Measurements from ENCODE around the gene TTLL11.

TTLL11 gene

DNA sequence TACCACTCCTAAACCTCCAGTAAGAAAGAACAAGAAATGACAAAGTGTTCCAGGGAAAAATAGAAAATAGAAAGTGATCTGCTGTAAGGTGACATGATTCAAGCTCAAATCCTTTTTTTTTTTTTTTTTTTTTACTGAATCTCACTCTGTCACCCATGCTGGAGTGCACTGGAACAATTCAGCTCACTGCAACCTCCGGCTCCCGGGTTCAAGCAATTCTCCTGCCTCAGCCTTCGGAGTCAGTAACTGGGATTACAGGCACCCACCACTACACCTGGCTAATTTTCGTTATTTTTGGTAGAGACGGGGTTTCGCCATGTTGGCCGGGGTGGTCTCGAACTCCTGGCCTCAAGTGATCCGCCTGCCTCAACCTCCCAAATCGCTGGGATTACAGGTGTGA, 35.9 kb downstream of the TTLL11 start:
- H3K9me3 ChIP-seq (replicated peaks in 1 of 2; ENCODE audit: control insufficient read depth in 2 of 2, insufficient read depth in 1 of 2, low read depth in 1 of 2, low read length in 2 of 2), result no peaks in the 10 kb centered on the region
- no peak overlapping the region for H3K18ac ChIP-seq (ENCODE audit: low read length)
- H3K27me3 ChIP-seq (ENCODE audit: control insufficient read depth in 3 of 3, insufficient read depth in 3 of 3, low read depth in 1 of 3, low read length in 3 of 3), result no peaks in the 10 kb centered on the region
- H3K4me1 ChIP-seq (ENCODE audit: control insufficient read depth in 2 of 2, insufficient read depth in 1 of 2, low read depth in 1 of 2, low read length in 2 of 2), result peaks cover 0 to 2% of the 10 kb centered on the region in 2 donors
- H3K14ac ChIP-seq (ENCODE audit: low read length), result no peak overlapping the region
- H3K4me3 ChIP-seq (ENCODE audit: low read length in 2 of 2), result no peak overlapping the region
- H3K23ac ChIP-seq (ENCODE audit: low read depth, low read length, poor library complexity), result no peak overlapping the region
- no peak overlapping the region for H2BK12ac ChIP-seq (ENCODE audit: low read length)
- H3K9ac ChIP-seq (ENCODE audit: low read depth, low read length, poor library complexity), result no peak overlapping the region
- DNase-seq (ENCODE audit: low spot score), result no peak
- H2BK5ac ChIP-seq (ENCODE audit: low read length), result no peak overlapping the region
- no peaks in the 10 kb centered on the region for H3K36me3 ChIP-seq (replicated peaks in 1 of 2; ENCODE audit: control insufficient read depth in 2 of 2, insufficient read depth in 2 of 2, low read length in 2 of 2)
- H2BK15ac ChIP-seq (ENCODE audit: low read length), result no peak overlapping the region
- H3K4me2 ChIP-seq (ENCODE audit: insufficient read depth, low read length, poor library complexity, severe bottlenecking), result no peak overlapping the region
- no peak overlapping the region for H4K8ac ChIP-seq (ENCODE audit: low read depth, low read length)
- no peak overlapping the region for H3K4ac ChIP-seq (ENCODE audit: low read length)
- H2AK5ac ChIP-seq (ENCODE audit: low read depth, low read length), result no peak overlapping the region
- no peak overlapping the region for H4K91ac ChIP-seq (ENCODE audit: low read depth, low read length, poor library complexity)
- H2BK120ac ChIP-seq (ENCODE audit: low read depth, low read length), result no peak overlapping the region
- no peak overlapping the region for H2AFZ ChIP-seq (ENCODE audit: low read length)
- H3K27ac ChIP-seq (replicated peaks; ENCODE audit: low read length), result no peak overlapping the region
- H3K79me1 ChIP-seq (ENCODE audit: low read depth, low read length), result no peaks in the 10 kb centered on the region
- no CpG with 5 or more reads among the region's 10 CpGs for WGBS, 2 donors (ENCODE audit: extremely low coverage in 2 of 2, insufficient read length in 2 of 2, insufficient replicate concordance in 1 of 2)

DNA sequence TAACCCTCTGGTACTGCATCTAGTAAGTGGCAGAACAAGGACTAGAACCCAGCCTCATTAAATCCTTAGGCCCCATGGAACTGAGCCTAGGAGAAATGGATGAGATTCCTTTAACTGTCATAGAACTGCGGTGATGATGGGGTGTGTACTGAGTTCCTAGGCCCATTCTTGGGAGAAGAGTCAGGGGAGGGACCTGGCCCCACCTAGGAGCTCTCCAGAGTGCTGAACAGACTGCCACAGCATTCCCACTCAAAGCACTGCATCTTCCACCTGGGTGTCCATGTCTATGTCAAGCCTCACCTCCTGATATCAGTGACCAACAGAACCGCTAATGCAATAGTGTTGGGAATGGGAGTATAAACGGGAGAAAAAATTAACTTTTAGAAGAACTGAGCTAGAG, 36.6 kb downstream of the TTLL11 start:
- H4K91ac ChIP-seq (ENCODE audit: low read depth, low read length, poor library complexity), result no peak overlapping the region
- H3K4me2 ChIP-seq (ENCODE audit: insufficient read depth, low read length, poor library complexity, severe bottlenecking), result no peak overlapping the region
- H3K79me1 ChIP-seq (ENCODE audit: low read depth, low read length), result no peaks in the 10 kb centered on the region
- H3K9ac ChIP-seq (ENCODE audit: low read depth, low read length, poor library complexity), result no peak overlapping the region
- no peaks in the 10 kb centered on the region for H3K36me3 ChIP-seq (replicated peaks in 1 of 2; ENCODE audit: control insufficient read depth in 2 of 2, insufficient read depth in 2 of 2, low read length in 2 of 2)
- no peak overlapping the region for H2BK120ac ChIP-seq (ENCODE audit: low read depth, low read length)
- H3K18ac ChIP-seq (ENCODE audit: low read length), result no peak overlapping the region
- H2BK12ac ChIP-seq (ENCODE audit: low read length), result no peak overlapping the region
- no peak overlapping the region for H4K8ac ChIP-seq (ENCODE audit: low read depth, low read length)
- H2AK5ac ChIP-seq (ENCODE audit: low read depth, low read length), result no peak overlapping the region
- H3K23ac ChIP-seq (ENCODE audit: low read depth, low read length, poor library complexity), result no peak overlapping the region
- no peak overlapping the region for H3K14ac ChIP-seq (ENCODE audit: low read length)
- H3K4me3 ChIP-seq (ENCODE audit: low read length in 2 of 2), result no peak overlapping the region
- no CpG with 5 or more reads among the region's 3 CpGs for WGBS, 2 donors (ENCODE audit: extremely low coverage in 2 of 2, insufficient read length in 2 of 2, insufficient replicate concordance in 1 of 2)
- no peaks in the 10 kb centered on the region for H3K9me3 ChIP-seq (replicated peaks in 1 of 2; ENCODE audit: control insufficient read depth in 2 of 2, insufficient read depth in 1 of 2, low read depth in 1 of 2, low read length in 2 of 2)
- H3K27ac ChIP-seq (replicated peaks; ENCODE audit: low read length), result no peak overlapping the region
- peaks cover 0 to 2% of the 10 kb centered on the region in 2 donors for H3K4me1 ChIP-seq (ENCODE audit: control insufficient read depth in 2 of 2, insufficient read depth in 1 of 2, low read depth in 1 of 2, low read length in 2 of 2)
- no peak overlapping the region for H2AFZ ChIP-seq (ENCODE audit: low read length)
- no peak overlapping the region for H2BK5ac ChIP-seq (ENCODE audit: low read length)
- H3K4ac ChIP-seq (ENCODE audit: low read length), result no peak overlapping the region
- DNase-seq (ENCODE audit: low spot score), result peak; percentile 37
- H3K27me3 ChIP-seq (ENCODE audit: control insufficient read depth in 3 of 3, insufficient read depth in 3 of 3, low read depth in 1 of 3, low read length in 3 of 3), result no peaks in the 10 kb centered on the region
- H2BK15ac ChIP-seq (ENCODE audit: low read length), result no peak overlapping the region

DNA sequence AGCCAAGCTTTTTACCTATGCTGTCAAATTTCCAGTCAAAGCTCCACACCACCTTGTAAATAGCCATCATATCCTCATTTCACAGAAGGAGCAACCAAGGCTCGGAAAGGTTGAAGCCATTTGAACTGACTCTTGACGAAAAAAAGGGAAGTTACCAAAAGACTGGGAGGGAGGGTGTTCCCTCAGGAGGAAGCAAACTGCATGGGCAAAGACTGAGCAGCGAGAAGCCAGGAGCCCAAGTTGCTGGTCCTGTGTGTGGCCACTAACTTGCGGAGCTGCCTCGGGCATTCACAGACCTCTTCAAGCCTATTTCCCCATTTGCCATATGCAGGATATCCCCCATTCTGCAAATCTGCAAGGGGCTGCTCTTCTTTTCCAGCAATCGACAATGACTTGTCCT, 37.4 kb downstream of the TTLL11 start:
- Histone ChIP-seq H3K18ac (ENCODE audit: low read length) (no peak overlapping the region), H2BK5ac (ENCODE audit: low read length) (no peak overlapping the region), H4K91ac (ENCODE audit: low read depth, low read length, poor library complexity) (no peak overlapping the region), H2BK120ac (ENCODE audit: low read depth, low read length) (no peak overlapping the region), H2BK15ac (ENCODE audit: low read length) (no peak overlapping the region), H3K27me3 (ENCODE audit: control insufficient read depth in 3 of 3, insufficient read depth in 3 of 3, low read depth in 1 of 3, low read length in 3 of 3) (no peaks in the 10 kb centered on the region), H4K8ac (ENCODE audit: low read depth, low read length) (no peak overlapping the region), H2BK12ac (ENCODE audit: low read length) (no peak overlapping the region), H3K4ac (ENCODE audit: low read length) (no peak overlapping the region), H2AFZ (ENCODE audit: low read length) (no peak overlapping the region), H2AK5ac (ENCODE audit: low read depth, low read length) (no peak overlapping the region), H3K4me1 (ENCODE audit: control insufficient read depth in 2 of 2, insufficient read depth in 1 of 2, low read depth in 1 of 2, low read length in 2 of 2) (peaks cover 0 to 2% of the 10 kb centered on the region in 2 donors), H3K23ac (ENCODE audit: low read depth, low read length, poor library complexity) (no peak overlapping the region), H3K4me2 (ENCODE audit: insufficient read depth, low read length, poor library complexity, severe bottlenecking) (no peak overlapping the region), H3K9me3 (replicated peaks in 1 of 2; ENCODE audit: control insufficient read depth in 2 of 2, insufficient read depth in 1 of 2, low read depth in 1 of 2, low read length in 2 of 2) (no peaks in the 10 kb centered on the region), H3K79me1 (ENCODE audit: low read depth, low read length) (no peaks in the 10 kb centered on the region), H3K14ac (ENCODE audit: low read length) (no peak overlapping the region), H3K27ac (replicated peaks; ENCODE audit: low read length) (no peak overlapping the region), H3K4me3 (ENCODE audit: low read length in 2 of 2) (no peak overlapping the region), H3K9ac (ENCODE audit: low read depth, low read length, poor library complexity) (no peak overlapping the region), H3K36me3 (replicated peaks in 1 of 2; ENCODE audit: control insufficient read depth in 2 of 2, insufficient read depth in 2 of 2, low read length in 2 of 2) (no peaks in the 10 kb centered on the region)
- no CpG with 5 or more reads among the region's 6 CpGs for WGBS, 2 donors (ENCODE audit: extremely low coverage in 2 of 2, insufficient read length in 2 of 2, insufficient replicate concordance in 1 of 2)
- no peak for DNase-seq (ENCODE audit: low spot score)

DNA sequence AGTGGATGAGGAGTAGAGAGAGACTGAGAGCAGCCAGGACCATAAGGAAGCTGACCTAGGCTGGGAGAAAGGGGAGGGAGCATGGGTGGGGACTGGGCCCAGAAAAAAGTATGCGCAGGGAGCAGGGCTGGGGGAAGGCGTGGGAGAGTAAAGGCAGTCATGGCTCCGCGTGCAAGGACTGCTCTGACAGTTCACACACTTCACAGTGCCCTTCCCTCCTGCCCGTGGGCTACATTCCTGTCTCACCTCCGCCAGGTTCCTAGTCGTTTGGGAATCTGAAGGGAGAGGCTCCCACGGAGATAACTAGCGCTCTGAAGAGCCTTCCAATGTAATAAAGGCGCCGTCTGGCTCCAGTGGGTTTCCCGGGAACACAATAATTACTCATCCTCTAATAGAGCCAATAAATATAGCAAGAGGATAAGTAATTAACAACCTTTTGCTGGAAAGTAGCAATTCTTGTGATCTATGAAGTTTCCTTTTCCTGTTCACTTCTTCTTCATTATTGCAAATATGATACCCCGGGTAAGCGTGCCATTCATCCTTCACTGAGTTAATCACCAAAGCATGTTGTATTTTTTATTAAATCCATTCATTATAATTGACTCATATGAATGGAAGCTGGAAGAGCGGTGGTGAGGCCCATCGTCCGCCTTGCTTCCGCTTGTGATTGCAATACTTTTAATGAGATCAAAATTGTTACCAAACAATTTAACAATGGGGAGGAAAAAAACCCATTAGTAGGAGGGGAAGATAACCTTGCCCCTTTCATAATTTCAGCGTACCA, 39.3 kb downstream of the TTLL11 start:
- peak overlapping the region; percentile 42 for H3K4ac ChIP-seq (ENCODE audit: low read length)
- H3K9me3 ChIP-seq (replicated peaks in 1 of 2; ENCODE audit: control insufficient read depth in 2 of 2, insufficient read depth in 1 of 2, low read depth in 1 of 2, low read length in 2 of 2), result no peaks in the 10 kb centered on the region
- H2BK12ac ChIP-seq (ENCODE audit: low read length), result no peak overlapping the region
- H3K4me3 ChIP-seq (ENCODE audit: low read length in 2 of 2), result no peak overlapping the region
- H4K91ac ChIP-seq (ENCODE audit: low read depth, low read length, poor library complexity), result no peak overlapping the region
- peak overlapping the region; percentile 54 for H3K9ac ChIP-seq (ENCODE audit: low read depth, low read length, poor library complexity)
- H2BK120ac ChIP-seq (ENCODE audit: low read depth, low read length), result no peak overlapping the region
- peak overlapping the region; percentile 82 for H3K23ac ChIP-seq (ENCODE audit: low read depth, low read length, poor library complexity)
- H2AFZ ChIP-seq (ENCODE audit: low read length), result no peak overlapping the region
- no peak overlapping the region for H3K18ac ChIP-seq (ENCODE audit: low read length)
- no peaks in the 10 kb centered on the region for H3K36me3 ChIP-seq (replicated peaks in 1 of 2; ENCODE audit: control insufficient read depth in 2 of 2, insufficient read depth in 2 of 2, low read length in 2 of 2)
- no peak for DNase-seq (ENCODE audit: low spot score)
- H2AK5ac ChIP-seq (ENCODE audit: low read depth, low read length), result peak overlapping the region; percentile 21
- WGBS, 2 donors (ENCODE audit: extremely low coverage in 2 of 2, insufficient read length in 2 of 2, insufficient replicate concordance in 1 of 2), result no CpG with 5 or more reads among the region's 19 CpGs
- H3K14ac ChIP-seq (ENCODE audit: low read length), result no peak overlapping the region
- no peak overlapping the region for H2BK5ac ChIP-seq (ENCODE audit: low read length)
- H3K79me1 ChIP-seq (ENCODE audit: low read depth, low read length), result no peaks in the 10 kb centered on the region
- no peak overlapping the region for H3K4me2 ChIP-seq (ENCODE audit: insufficient read depth, low read length, poor library complexity, severe bottlenecking)
- no peaks in the 10 kb centered on the region for H3K27me3 ChIP-seq (ENCODE audit: control insufficient read depth in 3 of 3, insufficient read depth in 3 of 3, low read depth in 1 of 3, low read length in 3 of 3)
- H4K8ac ChIP-seq (ENCODE audit: low read depth, low read length), result no peak overlapping the region
- H2BK15ac ChIP-seq (ENCODE audit: low read length), result no peak overlapping the region
- H3K27ac ChIP-seq (replicated peaks; ENCODE audit: low read length), result no peak overlapping the region
- H3K4me1 ChIP-seq (ENCODE audit: control insufficient read depth in 2 of 2, insufficient read depth in 1 of 2, low read depth in 1 of 2, low read length in 2 of 2), result peaks cover 0 to 2% of the 10 kb centered on the region in 2 donors
